Ovary (tissue), 3 donors: ENCODE data around the gene GCK.

ENCODE experiments used
- EP300 ChIP-seq: sonication (generic); formaldehyde crosslinking; IDR thresholded peaks from one replicate; pipeline ENCODE4 v1.6.1; 2017; ENCODE audit warnings: antibody characterized with exemption
- POLR2A ChIP-seq: fragments of 450-650 bp; IDR thresholded peaks from one replicate; pipeline ENCODE4 v1.6.1; 2017; ENCODE audit warnings: antibody characterized with exemption, mild to moderate bottlenecking, moderate library complexity
- TF ChIP-seq, protein P1 (sequence below), 3 donors: fragments of 450-650 bp in 2 of 3; fragments of 200-600 bp in 1 of 3; IDR thresholded peaks; one replicate each; pipeline versions ENCODE4 v1.5.1 to v1.8.0; 2016 to 2022; ENCODE audit warnings: antibody characterized with exemption in 3 of 3, mild to moderate bottlenecking in 1 of 3
- donor health status: DM: no; HTN: no; CAD: no.

DNA sequence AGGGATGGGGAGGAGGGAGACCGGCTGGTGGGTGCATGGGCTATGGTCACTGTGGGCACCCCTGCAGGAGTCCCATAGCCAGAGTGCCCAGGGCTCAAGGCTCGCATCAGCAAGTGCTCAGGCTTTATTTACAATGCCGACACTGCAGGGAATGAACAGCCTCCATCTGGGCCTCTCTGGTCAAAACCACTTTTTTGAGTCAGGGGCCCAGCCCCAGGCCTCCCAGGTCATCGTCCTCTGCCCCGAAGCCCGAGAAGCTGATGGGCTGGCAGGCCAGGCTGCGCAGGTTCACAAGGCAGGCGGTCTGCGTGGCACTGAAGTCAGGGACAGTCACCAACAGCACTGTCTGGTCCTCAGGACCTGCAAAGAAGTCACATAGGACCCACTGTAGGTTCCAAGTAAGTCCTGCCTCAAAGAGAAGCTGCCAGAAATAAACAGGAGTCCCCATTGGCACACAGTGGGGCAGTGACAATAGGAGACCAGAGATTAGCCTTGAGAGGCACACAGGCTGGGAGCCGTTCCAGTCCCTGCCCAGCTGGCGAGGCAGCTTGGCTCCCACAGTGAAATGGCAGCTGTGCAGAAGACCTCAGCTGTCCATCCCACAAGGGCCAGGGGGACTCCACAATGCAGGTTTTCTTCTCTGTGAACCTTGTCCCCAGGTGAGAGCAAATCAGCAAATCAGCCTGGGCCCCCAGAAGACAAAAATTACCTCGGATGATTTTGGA is 74.5 kb downstream of the GCK start:
- TF ChIP-seq POLR2A (no peak), EP300 (no peak)
- TF ChIP-seq, protein P1, sequence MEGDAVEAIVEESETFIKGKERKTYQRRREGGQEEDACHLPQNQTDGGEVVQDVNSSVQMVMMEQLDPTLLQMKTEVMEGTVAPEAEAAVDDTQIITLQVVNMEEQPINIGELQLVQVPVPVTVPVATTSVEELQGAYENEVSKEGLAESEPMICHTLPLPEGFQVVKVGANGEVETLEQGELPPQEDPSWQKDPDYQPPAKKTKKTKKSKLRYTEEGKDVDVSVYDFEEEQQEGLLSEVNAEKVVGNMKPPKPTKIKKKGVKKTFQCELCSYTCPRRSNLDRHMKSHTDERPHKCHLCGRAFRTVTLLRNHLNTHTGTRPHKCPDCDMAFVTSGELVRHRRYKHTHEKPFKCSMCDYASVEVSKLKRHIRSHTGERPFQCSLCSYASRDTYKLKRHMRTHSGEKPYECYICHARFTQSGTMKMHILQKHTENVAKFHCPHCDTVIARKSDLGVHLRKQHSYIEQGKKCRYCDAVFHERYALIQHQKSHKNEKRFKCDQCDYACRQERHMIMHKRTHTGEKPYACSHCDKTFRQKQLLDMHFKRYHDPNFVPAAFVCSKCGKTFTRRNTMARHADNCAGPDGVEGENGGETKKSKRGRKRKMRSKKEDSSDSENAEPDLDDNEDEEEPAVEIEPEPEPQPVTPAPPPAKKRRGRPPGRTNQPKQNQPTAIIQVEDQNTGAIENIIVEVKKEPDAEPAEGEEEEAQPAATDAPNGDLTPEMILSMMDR (IDR thresholded peaks at IDR 0.05), result no peak
